HepG2 (cell line): ENCODE measurements around the gene CBLB. TPM values are rescaled to one million over a fixed set of nuclear protein-coding genes. Genes with fewer than 3 reads are reported as not detected.

ENCODE experiments used
- ATAC-seq: fragments of 200-7000 bp; cut with Tn5 transposase; 3 replicates; pipeline ENCODE4 v1.9.1; 2020; ENCODE audit warnings: mild to moderate bottlenecking, moderate library complexity
- BruUV-seq: library from RNA; stranded (reverse); fragments of 400-500 nt; replicated peaks from 2 replicates; lab custom pipeline; 2021; lab: Mats Ljungman, UMichigan
- CTCF ChIA-PET: fragments of 300-600 bp; formaldehyde crosslinking; extraction: SDS; loops from one replicate; lab custom pipeline; 2021; ENCODE audit warnings: low total read pairs, inconsistent platforms, low intra/inter-chr PET ratio; lab: Yijun Ruan, JAX
- POLR2A ChIA-PET: fragments of 350-600 bp; sonication (Branson Sonifier 250); formaldehyde crosslinking; loops from one replicate; lab custom pipeline; 2020; ENCODE audit warnings: antibody characterized with exemption, inconsistent platforms; lab: Yijun Ruan, JAX
- DNase-seq: peaks from one replicate; pipeline ENCODE4 v3.0.0-alpha.2; 2015; ENCODE audit warnings: low spot score
- FAIRE-seq: peaks from 3 replicates; lab custom pipeline; 2011; peaks lifted over from hg19 to GRCh38; lab: Jason Lieb, UNC
- H2AFZ ChIP-seq: one replicate; pipeline ENCODE4 v1.6.1; 2011; ENCODE audit warnings: low read length, inconsistent platforms
- H3K27ac ChIP-seq: fragments of 300-600 bp; 3 replicates; pipeline ENCODE4 v1.8.0; 2011; ENCODE audit warnings: mixed run types, mild to moderate bottlenecking, mixed read lengths, low read length, inconsistent platforms; ENCODE audit not compliant: insufficient read depth; ENCODE audit errors: extremely low read length
- H3K27me3 ChIP-seq, 2 experiments: fragments of 200-600 bp in 1 of 2; 2 replicates in 1 of 2; 3 replicates in 1 of 2; pipeline versions ENCODE4 v1.6.0 to v1.8.0; 2011; ENCODE audit warnings: low read length in 2 of 2, mild to moderate bottlenecking in 2 of 2, moderate library complexity in 2 of 2, inconsistent platforms in 1 of 2; ENCODE audit not compliant: insufficient read depth in 2 of 2, control insufficient read depth in 1 of 2
- H3K36me3 ChIP-seq, 2 experiments: fragments of 200-600 bp in 1 of 2; replicated peaks in 1 of 2; 2 replicates in 1 of 2; 3 replicates in 1 of 2; pipeline versions ENCODE4 v1.5.1 to v1.8.0; 2011; ENCODE audit warnings: low read length in 2 of 2, inconsistent platforms in 1 of 2; ENCODE audit not compliant: insufficient read depth in 2 of 2, control insufficient read depth in 1 of 2
- H3K4me1 ChIP-seq: 2 replicates; pipeline ENCODE4 v1.5.1; 2012; ENCODE audit warnings: low read length, inconsistent platforms; ENCODE audit not compliant: insufficient read depth
- H3K4me2 ChIP-seq: 2 replicates; pipeline ENCODE4 v1.6.0; 2011; ENCODE audit warnings: low read depth, low read length, inconsistent platforms
- H3K4me3 ChIP-seq, 3 experiments: fragments of 200-600 bp in 1 of 3; sonication (generic), shearing (Covaris generic) in 1 of 3; replicated peaks in 1 of 3; 2 replicates each; pipeline ENCODE4 v1.5.1; 2011 to 2016; ENCODE audit warnings: low read length in 3 of 3, inconsistent platforms in 2 of 3, low read depth in 2 of 3, mild to moderate bottlenecking in 2 of 3, control low read depth in 1 of 3, mixed read lengths in 1 of 3; ENCODE audit not compliant: insufficient read depth in 1 of 3
- H3K79me2 ChIP-seq: one replicate; pipeline ENCODE4 v1.6.1; 2011; ENCODE audit warnings: low read length, inconsistent platforms; ENCODE audit not compliant: insufficient read depth
- H3K9ac ChIP-seq: 2 replicates; pipeline ENCODE4 v1.6.0; 2011; ENCODE audit warnings: mild to moderate bottlenecking, low read depth, low read length, inconsistent platforms; ENCODE audit not compliant: insufficient read depth
- H3K9me3 ChIP-seq: 2 replicates; pipeline ENCODE4 v1.5.1; 2012; ENCODE audit warnings: mild to moderate bottlenecking, low read length
- H4K20me1 ChIP-seq: 2 replicates; pipeline ENCODE4 v1.6.0; 2011; ENCODE audit warnings: inconsistent platforms, mild to moderate bottlenecking, low read length, moderate library complexity; ENCODE audit not compliant: insufficient read depth
- DMAP1 ChIP-seq: IDR thresholded peaks from 2 replicates; pipeline ENCODE4 v1.6.1; 2016
- HOMEZ ChIP-seq: IDR thresholded peaks from 2 replicates; pipeline ENCODE4 v1.6.1; 2016; ENCODE audit warnings: low read depth
- TAF1 ChIP-seq: sonication (generic); formaldehyde crosslinking; IDR thresholded peaks from 2 replicates; pipeline ENCODE4 v1.4.0; 2020; ENCODE audit warnings: missing genetic modification reagents
- ZBTB34 ChIP-seq: sonication (generic); formaldehyde crosslinking; IDR thresholded peaks from 2 replicates; pipeline ENCODE4 v1.8.0; 2022; ENCODE audit warnings: mild to moderate bottlenecking, missing genetic modification reagents
- ZNF558 ChIP-seq: sonication (generic); formaldehyde crosslinking; IDR thresholded peaks from 2 replicates; pipeline ENCODE4 v1.9.0; 2022; ENCODE audit warnings: mild to moderate bottlenecking, missing genetic modification reagents, borderline replicate concordance
- WGBS: methylation state at CpG from one replicate; pipeline ENCODE4 v1.1.6; 2017; ENCODE audit warnings: low lambda C conversion rate; 5-methylcytosine and 5-hydroxymethylcytosine counted together
- in situ Hi-C: cut with HindIII; loops from 2 replicates; pipeline ENCODE4 v1.10.0; 2017; ENCODE audit warnings: low pct_unique_long_range_greater_than_20kb; ENCODE audit not compliant: extremely low pct_ligation_motif_present
- intact Hi-C: fragments of 100-400 bp; cut with micrococcal nuclease; formaldehyde crosslinking; loops from one replicate; pipeline ENCODE4 v1.10.0; 2022; ENCODE audit not compliant: unreplicated experiment
- polyA plus RNA-seq, 8 experiments: library from polyadenylated mRNA; depleted of rRNA in 3 of 8; stranded (reverse) in 7 of 8; unstranded in 1 of 8; fragments of >200 nt; fragmentation: Illumina TruSeq in 4 of 8; extraction: Trizol in 4 of 8; gene quantifications; 2 replicates each; pipeline versions ENCODE4 v1.2.1 to v1.2.3, GENCODE V29; 2011 to 2016; ENCODE audit warnings: low read depth in 4 of 8, missing spikeins in 1 of 8, mixed read lengths in 1 of 8; ENCODE audit not compliant: insufficient read depth in 1 of 8
- total RNA-seq, 5 experiments: library from RNA; depleted of rRNA; stranded (reverse); fragments of >200 nt; fragmentation: Illumina TruSeq; extraction: Trizol; gene quantifications; 2 replicates each; pipeline ENCODE4 v1.2.3, GENCODE V29; 2016; ENCODE audit warnings: low read depth in 1 of 5

Gene CBLB
- total and polyA plus RNA-seq, 2 of the 13 experiments (the other 11 are each of a cell fraction or from before 2014, with no cell fraction given), result 9.8 to 16.4 TPM

GRCh38 chr3:105876780-105877327 is 8.0 kb upstream of the CBLB start:
- in situ Hi-C loops (no loop called here), intact Hi-C loops (no loop called here)
- ChIA-PET POLR2A (no interaction called here), CTCF (no interaction called here)
- H3K4me2 ChIP-seq, result no peak overlapping the region
- no peak overlapping the region for H3K9ac ChIP-seq
- H2AFZ ChIP-seq, result no peak overlapping the region
- DNase-seq (no peak), ATAC-seq (no peak), FAIRE-seq (no peak)
- no peaks in the 10 kb centered on the region for H4K20me1 ChIP-seq
- no peaks in the 10 kb centered on the region for H3K9me3 ChIP-seq
- no peaks in the 10 kb centered on the region for H3K4me1 ChIP-seq
- no TSS peak for BruUV-seq
- no peaks in the 10 kb centered on the region for H3K79me2 ChIP-seq
- no peak overlapping the region for H3K4me3 ChIP-seq
- TF ChIP-seq HOMEZ (CRISPR knock-in tag) (no peak), ZNF558 (no peak), TAF1 (CRISPR knock-in tag) (no peak), ZBTB34 (CRISPR knock-in tag) (no peak), DMAP1 (no peak)
- 0% methylated on average over 2 of the region's 2 CpGs for WGBS
- no peaks in the 10 kb centered on the region for H3K27me3 ChIP-seq
- H3K36me3 ChIP-seq, result no peaks in the 10 kb centered on the region
- H3K27ac ChIP-seq, result no peak overlapping the region
